BE2C (cell line): Measurements from ENCODE around the gene PHYH.
"Not testable (repeated sequence)": the region's sequence is repeated elsewhere in the genome, so short reads cannot be mapped to it uniquely, and the experiment has no call there.

Source experiments
- DNase-seq: peaks from one replicate; pipeline ENCODE4 v3.0.0-alpha.2; 2020
- H3K27me3 ChIP-seq: fragments of 250-450 bp; sonication (Bioruptor Pico); 2 replicates; pipeline ENCODE4 v1.5.1; 2020; ENCODE audit warnings: mild to moderate bottlenecking
- H3K36me3 ChIP-seq: fragments of 250-450 bp; sonication (Bioruptor Pico); 2 replicates; pipeline ENCODE4 v1.5.1; 2020; ENCODE audit warnings: mild to moderate bottlenecking
- H3K4me1 ChIP-seq: fragments of 250-450 bp; sonication (Bioruptor Pico); 2 replicates; pipeline ENCODE4 v1.5.1; 2020
- H3K4me3 ChIP-seq: 2 replicates; pipeline ENCODE4 v1.5.1; 2011; ENCODE audit warnings: low read depth, low read length
- H3K9me3 ChIP-seq: fragments of 250-450 bp; sonication (Bioruptor Pico); 2 replicates; pipeline ENCODE4 v1.5.1; 2020
- TF ChIP-seq, protein P1 (sequence below): IDR thresholded peaks from 2 replicates; pipeline ENCODE4 v1.5.1; 2012; ENCODE audit warnings: mild to moderate bottlenecking, low read depth, low read length

Gene PHYH

GRCh38 chr10:13291061-13291460 lies 8.8 kb downstream of the PHYH start:
- TF ChIP-seq, protein P1, sequence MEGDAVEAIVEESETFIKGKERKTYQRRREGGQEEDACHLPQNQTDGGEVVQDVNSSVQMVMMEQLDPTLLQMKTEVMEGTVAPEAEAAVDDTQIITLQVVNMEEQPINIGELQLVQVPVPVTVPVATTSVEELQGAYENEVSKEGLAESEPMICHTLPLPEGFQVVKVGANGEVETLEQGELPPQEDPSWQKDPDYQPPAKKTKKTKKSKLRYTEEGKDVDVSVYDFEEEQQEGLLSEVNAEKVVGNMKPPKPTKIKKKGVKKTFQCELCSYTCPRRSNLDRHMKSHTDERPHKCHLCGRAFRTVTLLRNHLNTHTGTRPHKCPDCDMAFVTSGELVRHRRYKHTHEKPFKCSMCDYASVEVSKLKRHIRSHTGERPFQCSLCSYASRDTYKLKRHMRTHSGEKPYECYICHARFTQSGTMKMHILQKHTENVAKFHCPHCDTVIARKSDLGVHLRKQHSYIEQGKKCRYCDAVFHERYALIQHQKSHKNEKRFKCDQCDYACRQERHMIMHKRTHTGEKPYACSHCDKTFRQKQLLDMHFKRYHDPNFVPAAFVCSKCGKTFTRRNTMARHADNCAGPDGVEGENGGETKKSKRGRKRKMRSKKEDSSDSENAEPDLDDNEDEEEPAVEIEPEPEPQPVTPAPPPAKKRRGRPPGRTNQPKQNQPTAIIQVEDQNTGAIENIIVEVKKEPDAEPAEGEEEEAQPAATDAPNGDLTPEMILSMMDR, result no peak
- DNase-seq, result no peak
- H3K9me3 ChIP-seq, result no peaks in the 10 kb centered on the region
- H3K4me1 ChIP-seq, result no peaks in the 10 kb centered on the region
- no peaks in the 10 kb centered on the region for H3K27me3 ChIP-seq
- no peaks in the 10 kb centered on the region for H3K36me3 ChIP-seq
- H3K4me3 ChIP-seq, result no peak overlapping the region

DNA sequence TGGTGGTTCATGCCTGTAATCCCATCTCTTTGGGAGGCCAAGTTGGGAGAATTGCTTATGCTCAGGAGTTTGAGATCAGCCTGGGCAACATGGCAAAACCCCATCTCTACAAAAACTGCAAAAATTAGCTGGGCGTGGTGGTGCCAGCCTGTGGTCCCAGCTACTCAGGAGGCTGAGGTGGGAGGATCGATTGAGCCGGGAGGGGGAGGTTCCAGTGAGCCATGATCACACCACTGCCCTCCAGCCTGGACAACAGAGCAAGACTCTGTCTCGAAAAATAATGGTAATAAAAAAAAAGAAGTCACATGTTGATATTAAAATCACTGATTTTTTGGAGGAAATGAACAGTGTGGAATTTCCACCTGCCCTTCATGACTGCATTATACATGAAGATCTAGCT lies 15.8 kb downstream of the PHYH start:
- DNase-seq, result no peak
- TF ChIP-seq, protein P1, result no peak
- Histone ChIP-seq H3K4me1 (no peaks in the 10 kb centered on the region), H3K9me3 (no peaks in the 10 kb centered on the region), H3K36me3 (no peaks in the 10 kb centered on the region), H3K27me3 (no peaks in the 10 kb centered on the region), H3K4me3 (no peak overlapping the region)

DNA sequence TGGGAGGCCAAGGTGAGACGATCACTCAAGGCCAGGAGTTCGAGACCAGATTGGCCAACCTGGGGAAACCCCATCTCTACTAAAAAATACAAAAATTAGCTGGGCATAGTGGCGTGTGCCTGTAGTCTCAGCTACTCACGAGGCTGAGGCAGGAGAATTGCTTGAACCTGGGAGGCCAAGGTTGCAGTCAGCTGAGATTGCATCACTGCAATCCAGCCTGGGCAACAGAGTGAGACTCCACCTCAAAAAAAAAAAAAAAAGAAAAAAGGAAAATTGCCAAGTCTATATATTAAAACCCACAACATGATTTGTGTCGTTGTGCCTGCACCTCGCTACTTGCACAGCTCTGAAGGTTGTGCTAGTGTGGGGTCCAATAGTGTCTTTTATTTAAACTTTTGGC lies 17.5 kb downstream of the PHYH start:
- not testable (repeated sequence) for H3K9me3 ChIP-seq, H3K27me3 ChIP-seq, H3K4me1 ChIP-seq, H3K36me3 ChIP-seq, DNase-seq, H3K4me3 ChIP-seq

DNA sequence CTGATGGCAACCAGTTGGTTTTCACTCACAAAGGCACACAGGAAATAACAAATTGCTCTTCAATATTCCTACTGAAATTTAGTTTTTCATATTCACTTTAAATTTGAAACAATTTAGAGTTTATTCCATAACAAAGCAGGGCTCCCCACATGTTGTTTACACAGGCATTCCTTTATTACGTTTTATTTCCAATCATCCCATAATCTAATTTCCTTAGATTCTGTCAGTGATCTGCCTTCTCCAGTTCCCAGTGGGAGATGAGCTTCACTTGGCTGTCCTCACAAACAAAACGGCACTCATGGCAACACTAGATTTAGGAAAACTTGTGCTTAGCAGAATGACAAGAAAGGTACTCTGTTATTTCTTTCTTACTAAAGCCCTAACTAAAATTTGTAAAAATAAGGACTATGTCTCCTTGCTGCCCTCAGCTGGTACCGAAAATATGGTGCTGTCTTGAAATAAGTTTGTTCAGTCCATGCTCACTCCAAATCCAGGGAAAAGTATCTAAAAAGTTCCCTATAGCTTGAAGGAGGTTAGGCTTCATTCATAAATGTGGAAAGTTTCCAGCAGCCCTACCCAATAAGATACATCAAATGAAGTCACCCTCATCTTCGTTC lies 23.0 kb downstream of the PHYH start:
- no peaks in the 10 kb centered on the region for H3K9me3 ChIP-seq
- no peaks in the 10 kb centered on the region for H3K36me3 ChIP-seq

GRCh38 chr10:13276146-13276545 lies 23.7 kb downstream of the PHYH start:
- DNase-seq, H3K36me3 ChIP-seq, H3K4me1 ChIP-seq, H3K27me3 ChIP-seq, H3K4me3 ChIP-seq, H3K9me3 ChIP-seq: not testable (repeated sequence)

More for the DNA sequence above, 23.0 kb downstream of the PHYH start:
- TF ChIP-seq, protein P1, result no peak
- no peak overlapping the region for H3K4me3 ChIP-seq
- DNase-seq, result no peak
- H3K4me1 ChIP-seq, result peaks cover 3% of the 10 kb centered on the region; the same call in 1 of the 2 replicates
- no peaks in the 10 kb centered on the region for H3K27me3 ChIP-seq

GRCh38 chr10:13272164-13272571 lies 27.7 kb downstream of the PHYH start:
- no peaks in the 10 kb centered on the region for H3K27me3 ChIP-seq
- DNase-seq, result peak; percentile 38
- no peaks in the 10 kb centered on the region for H3K9me3 ChIP-seq
- no peaks in the 10 kb centered on the region for H3K36me3 ChIP-seq
- H3K4me3 ChIP-seq, result peak overlapping the region; percentile 40
- peaks cover 3% of the 10 kb centered on the region; the same call in 1 of the 2 replicates for H3K4me1 ChIP-seq
- TF ChIP-seq, protein P1, result no peak

DNA sequence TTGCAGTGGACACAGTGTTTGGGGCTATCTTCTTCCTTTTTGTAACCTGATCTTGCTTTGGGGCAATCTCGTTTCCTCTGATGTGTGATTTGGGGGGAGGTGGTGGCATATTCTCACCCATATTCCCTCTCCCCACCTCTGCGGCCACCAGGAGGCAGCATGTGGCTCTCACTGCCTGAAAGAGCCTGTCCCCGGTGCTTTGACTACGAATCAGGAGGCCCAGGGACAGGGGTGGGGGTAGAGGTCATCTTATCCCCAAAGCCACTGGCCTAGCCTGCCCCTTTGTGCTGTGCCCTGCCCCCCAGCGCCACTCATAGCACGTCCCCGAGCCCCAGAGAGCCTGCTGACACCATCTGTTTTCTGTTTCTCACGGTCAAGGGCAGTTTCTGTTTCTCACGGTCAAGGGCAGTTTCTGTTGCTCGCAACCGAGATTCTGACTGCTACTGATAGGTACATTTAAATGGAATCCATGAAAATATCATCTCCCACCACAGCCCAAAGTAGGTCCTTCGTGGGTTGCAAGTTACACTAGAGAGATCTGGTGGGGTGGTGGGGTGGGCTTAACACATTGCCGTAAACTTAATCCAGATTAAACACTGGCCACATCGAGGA lies 28.2 kb downstream of the PHYH start:
- peaks cover 3% of the 10 kb centered on the region; the same call in 1 of the 2 replicates for H3K4me1 ChIP-seq
- H3K27me3 ChIP-seq, result no peaks in the 10 kb centered on the region
- DNase-seq, result peak; percentile 66
- no peaks in the 10 kb centered on the region for H3K9me3 ChIP-seq
- H3K4me3 ChIP-seq, result peak overlapping the region; percentile 40
- TF ChIP-seq, protein P1, result peak; percentile 74
- no peaks in the 10 kb centered on the region for H3K36me3 ChIP-seq
